Bronchial epithelial cell (primary cell): ENCODE results near the gene TBK1. TPM values are rescaled to one million over a fixed set of nuclear protein-coding genes. Genes with fewer than 3 reads are reported as not detected.

Source experiments
- DNase-seq: peaks from one replicate; pipeline ENCODE4 v3.0.0-alpha.2; 2010; ENCODE audit warnings: low read depth
- FAIRE-seq: peaks from 2 replicates; lab custom pipeline; 2011; peaks lifted over from hg19 to GRCh38; lab: Jason Lieb, UNC
- H3K27me3 ChIP-seq: 2 replicates; pipeline ENCODE4 v1.5.1; 2011; ENCODE audit warnings: low read length; ENCODE audit not compliant: control insufficient read depth, insufficient read depth
- H3K36me3 ChIP-seq: 2 replicates; pipeline ENCODE4 v1.5.1; 2011; ENCODE audit warnings: low read length; ENCODE audit not compliant: control insufficient read depth, insufficient read depth
- H3K4me3 ChIP-seq: 2 replicates; pipeline ENCODE4 v1.5.1; 2011; ENCODE audit warnings: mild to moderate bottlenecking, low read depth, low read length, control low read depth
- CTCF ChIP-seq: IDR thresholded peaks from 2 replicates; pipeline ENCODE4 v1.5.1; 2011; ENCODE audit warnings: mild to moderate bottlenecking, moderate library complexity, low read length, control low read depth, inconsistent platforms; ENCODE audit not compliant: insufficient read depth, severe bottlenecking
- total RNA-seq: library from RNA; depleted of rRNA; stranded (reverse); fragments of >200 nt; gene quantifications from 2 replicates; pipeline ENCODE4 v1.2.1, GENCODE V29; 2014

TBK1 gene
- total RNA-seq, 1 donor from 2014 or later: 20.0 TPM

- Histone ChIP-seq H3K36me3 (peaks cover 11% of the 10 kb centered on the region), H3K4me3 (no peak overlapping the region), H3K27me3 (no peaks in the 10 kb centered on the region)
- no peak for TF ChIP-seq CTCF
- no peak for DNase-seq
- no peak for FAIRE-seq
These were observed 18.6 kb downstream of the TBK1 start for GRCh38 chr12:64470495-64470894.

GRCh38 chr12:64473176-64473575 is 21.3 kb downstream of the TBK1 start:
- peaks cover 10% of the 10 kb centered on the region for H3K36me3 ChIP-seq
- H3K27me3 ChIP-seq: no peaks in the 10 kb centered on the region
- TF ChIP-seq CTCF: no peak
- DNase-seq (no peak), FAIRE-seq (no peak)
- H3K4me3 ChIP-seq: no peak overlapping the region

- DNase-seq (no peak), FAIRE-seq (no peak)
- no peak overlapping the region for H3K4me3 ChIP-seq
- no peak for TF ChIP-seq CTCF
- peaks cover 7% of the 10 kb centered on the region for H3K36me3 ChIP-seq
- H3K27me3 ChIP-seq: no peaks in the 10 kb centered on the region
These were observed 23.6 kb downstream of the TBK1 start for GRCh38 chr12:64475518-64475917.

- Histone ChIP-seq H3K27me3 (no peaks in the 10 kb centered on the region), H3K4me3 (no peak overlapping the region), H3K36me3 (peaks cover 6% of the 10 kb centered on the region)
- FAIRE-seq (no peak), DNase-seq (no peak)
- no peak for TF ChIP-seq CTCF
These were observed 24.9 kb downstream of the TBK1 start for GRCh38 chr12:64476844-64477243.

DNA sequence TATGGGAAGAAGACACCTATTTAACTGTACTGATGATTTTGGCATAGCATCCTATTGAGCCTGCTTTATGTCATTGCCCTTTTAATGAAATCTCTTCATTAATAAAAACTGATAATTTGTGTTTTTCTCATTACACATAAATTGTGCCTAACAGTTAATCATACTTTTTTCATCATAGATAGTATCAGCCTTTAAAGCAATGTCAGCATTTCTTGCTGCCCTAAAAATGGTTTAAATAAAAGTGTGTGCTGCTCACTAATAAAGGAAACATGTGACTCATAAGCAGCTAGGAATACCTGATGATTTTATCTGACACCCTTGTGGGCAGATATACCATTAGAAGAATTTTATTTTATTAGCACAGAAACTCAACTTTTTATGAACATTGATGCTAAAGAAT is 26.7 kb downstream of the TBK1 start:
- no peaks in the 10 kb centered on the region for H3K27me3 ChIP-seq
- peaks cover 5% of the 10 kb centered on the region for H3K36me3 ChIP-seq
- TF ChIP-seq CTCF: no peak
- DNase-seq (peak; percentile 20), FAIRE-seq (no peak)
- H3K4me3 ChIP-seq: no peak overlapping the region

DNA sequence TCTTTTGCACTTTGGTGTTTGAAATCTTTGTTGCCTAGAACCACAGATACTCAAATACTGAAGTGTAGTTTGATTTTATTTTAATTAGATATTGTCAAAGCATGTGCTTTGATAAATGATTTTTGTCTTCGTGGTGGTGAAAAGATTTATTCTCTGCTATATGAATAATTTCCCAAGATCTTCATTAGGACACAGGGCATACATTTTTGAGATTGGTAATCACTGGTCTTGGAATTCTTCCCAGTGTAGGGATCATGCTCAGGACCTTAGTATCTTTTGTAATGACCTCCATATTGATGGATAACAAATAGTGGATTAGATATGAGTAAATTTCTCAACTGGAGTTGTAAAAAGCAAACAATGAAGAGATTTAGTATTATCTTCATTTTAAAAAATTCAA is 28.2 kb downstream of the TBK1 start:
- Histone ChIP-seq H3K36me3 (peaks cover 3% of the 10 kb centered on the region), H3K27me3 (no peaks in the 10 kb centered on the region), H3K4me3 (no peak overlapping the region)
- DNase-seq (peak; percentile 2), FAIRE-seq (no peak)
- no peak for TF ChIP-seq CTCF
